ENCODE data around the gene FAM124A. TPM values are rescaled to one million over a fixed set of nuclear protein-coding genes. Genes with fewer than 3 reads are reported as not detected.

The FAM124A gene
- total RNA-seq, 3 donors from 2014 or later (not counting 1 experiment from before 2014, with no cell fraction given): not detected

DNA sequence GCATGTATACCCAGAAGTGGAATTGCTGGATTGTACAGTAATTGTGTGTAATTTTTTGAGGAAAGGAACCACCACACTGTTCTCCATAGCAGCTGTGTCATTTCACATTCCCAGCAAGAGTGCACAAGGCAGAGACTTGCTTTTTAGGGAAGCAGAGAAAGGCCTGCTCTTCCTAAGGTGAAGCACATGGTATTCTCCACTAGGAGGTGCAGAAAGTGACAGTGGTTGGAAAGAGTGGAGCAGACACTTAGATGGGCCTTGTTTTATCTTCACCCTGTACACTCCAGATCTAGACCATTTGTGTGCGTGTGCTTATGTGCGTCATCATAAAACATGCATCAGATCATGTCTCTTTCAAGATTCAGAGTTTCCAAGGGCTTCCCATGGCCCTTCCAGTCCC, 35.0 kb downstream of the FAM124A start:
- H3K27ac ChIP-seq (ENCODE audit: low read length): no peak overlapping the region
- no peaks in the 10 kb centered on the region for H3K9me3 ChIP-seq (ENCODE audit: control insufficient read depth, insufficient read depth, low read length)
- peaks cover 0 to 9% of the 10 kb centered on the region in 2 donors for H3K4me1 Mint-ChIP-seq
- ATAC-seq (no peak), DNase-seq (no peak)
- WGBS (ENCODE audit: insufficient coverage): 96% methylated on average over 2 of the region's 2 CpGs
- no peaks in the 10 kb centered on the region for H3K27me3 Mint-ChIP-seq (ENCODE audit: low read depth in 2 of 2)
- H3K36me3 Mint-ChIP-seq: no peaks in the 10 kb centered on the region
- no peak overlapping the region for H3K4me3 Mint-ChIP-seq
- TF ChIP-seq, protein P1, sequence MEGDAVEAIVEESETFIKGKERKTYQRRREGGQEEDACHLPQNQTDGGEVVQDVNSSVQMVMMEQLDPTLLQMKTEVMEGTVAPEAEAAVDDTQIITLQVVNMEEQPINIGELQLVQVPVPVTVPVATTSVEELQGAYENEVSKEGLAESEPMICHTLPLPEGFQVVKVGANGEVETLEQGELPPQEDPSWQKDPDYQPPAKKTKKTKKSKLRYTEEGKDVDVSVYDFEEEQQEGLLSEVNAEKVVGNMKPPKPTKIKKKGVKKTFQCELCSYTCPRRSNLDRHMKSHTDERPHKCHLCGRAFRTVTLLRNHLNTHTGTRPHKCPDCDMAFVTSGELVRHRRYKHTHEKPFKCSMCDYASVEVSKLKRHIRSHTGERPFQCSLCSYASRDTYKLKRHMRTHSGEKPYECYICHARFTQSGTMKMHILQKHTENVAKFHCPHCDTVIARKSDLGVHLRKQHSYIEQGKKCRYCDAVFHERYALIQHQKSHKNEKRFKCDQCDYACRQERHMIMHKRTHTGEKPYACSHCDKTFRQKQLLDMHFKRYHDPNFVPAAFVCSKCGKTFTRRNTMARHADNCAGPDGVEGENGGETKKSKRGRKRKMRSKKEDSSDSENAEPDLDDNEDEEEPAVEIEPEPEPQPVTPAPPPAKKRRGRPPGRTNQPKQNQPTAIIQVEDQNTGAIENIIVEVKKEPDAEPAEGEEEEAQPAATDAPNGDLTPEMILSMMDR (IDR thresholded peaks at IDR 0.05): no peak
- H3K4me1 ChIP-seq (ENCODE audit: control insufficient read depth, insufficient read depth, low read length): no peaks in the 10 kb centered on the region
- H3K4me3 ChIP-seq (ENCODE audit: low read length): no peak overlapping the region
- intact Hi-C loops (cut with micrococcal nuclease): no loop called here
- H3K27ac Mint-ChIP-seq: no peak overlapping the region
- no peaks in the 10 kb centered on the region for H3K27me3 ChIP-seq (ENCODE audit: control insufficient read depth, insufficient read depth, low read length)
- H3K9me3 Mint-ChIP-seq: no peaks in the 10 kb centered on the region
- no peaks in the 10 kb centered on the region for H3K36me3 ChIP-seq (ENCODE audit: control insufficient read depth, insufficient read depth, low read length)

DNA sequence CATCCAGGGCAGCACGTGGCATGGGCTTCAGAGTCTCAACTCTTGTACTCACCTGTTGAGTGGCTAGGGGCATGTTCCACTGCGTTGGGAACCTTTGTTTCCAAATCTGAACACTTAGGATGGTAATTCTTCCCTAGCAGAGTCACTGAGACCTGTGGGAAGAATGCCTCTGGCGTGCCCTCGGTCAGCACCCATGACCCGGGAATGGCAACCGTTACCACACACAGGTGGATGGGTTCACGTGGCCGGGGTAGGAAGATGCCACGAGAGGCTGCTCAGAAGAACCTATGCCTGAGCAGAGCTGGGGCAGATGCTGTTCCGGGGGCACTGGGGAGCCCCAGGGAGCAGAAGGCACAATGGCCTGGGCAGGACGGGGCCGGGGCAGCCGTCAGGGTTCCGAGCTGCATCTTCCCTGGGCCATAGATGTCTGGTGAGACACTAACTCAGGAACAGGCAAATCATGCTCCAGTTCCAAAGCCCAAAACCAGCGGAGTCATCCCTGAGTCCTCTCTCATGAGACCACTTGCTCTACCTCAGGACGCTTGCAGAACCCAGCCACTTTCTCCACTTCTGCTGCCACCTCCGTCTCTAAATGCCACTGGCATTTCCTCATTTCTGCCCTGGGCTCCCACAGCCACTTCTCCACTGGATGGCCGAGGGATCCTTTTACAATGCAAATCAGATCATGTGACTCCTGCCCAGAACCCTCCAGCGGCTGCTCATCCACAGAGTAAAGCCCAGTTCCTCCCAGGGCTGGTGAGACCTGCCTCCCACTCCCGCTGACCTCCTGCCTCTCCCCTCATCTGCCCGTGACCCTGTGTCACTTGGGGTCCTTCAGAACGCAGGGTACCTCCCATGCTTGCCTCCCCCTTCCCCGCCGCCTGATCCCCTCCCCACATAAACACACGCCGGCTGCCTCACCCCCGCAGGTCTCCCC, 36.7 kb downstream of the FAM124A start:
- no peak overlapping the region for H3K4me3 ChIP-seq (ENCODE audit: low read length)
- intact Hi-C loops (cut with micrococcal nuclease): no loop called here
- no peaks in the 10 kb centered on the region for H3K9me3 Mint-ChIP-seq
- H3K27ac Mint-ChIP-seq: no peak overlapping the region
- no peaks in the 10 kb centered on the region for H3K27me3 ChIP-seq (ENCODE audit: control insufficient read depth, insufficient read depth, low read length)
- H3K4me1 Mint-ChIP-seq: no peaks in the 10 kb centered on the region
- DNase-seq (no peak), ATAC-seq (no peak)
- no peaks in the 10 kb centered on the region for H3K9me3 ChIP-seq (ENCODE audit: control insufficient read depth, insufficient read depth, low read length)
- no peak overlapping the region for H3K4me3 Mint-ChIP-seq
- 89% methylated on average over 27 of the region's 27 CpGs for WGBS (ENCODE audit: insufficient coverage)
- H3K36me3 Mint-ChIP-seq: no peaks in the 10 kb centered on the region
- no peak overlapping the region for H3K27ac ChIP-seq (ENCODE audit: low read length)
- H3K27me3 Mint-ChIP-seq (ENCODE audit: low read depth in 2 of 2): no peaks in the 10 kb centered on the region
- H3K36me3 ChIP-seq (ENCODE audit: control insufficient read depth, insufficient read depth, low read length): no peaks in the 10 kb centered on the region
- no peaks in the 10 kb centered on the region for H3K4me1 ChIP-seq (ENCODE audit: control insufficient read depth, insufficient read depth, low read length)
- TF ChIP-seq, protein P1 (IDR thresholded peaks at IDR 0.05): no peak

DNA sequence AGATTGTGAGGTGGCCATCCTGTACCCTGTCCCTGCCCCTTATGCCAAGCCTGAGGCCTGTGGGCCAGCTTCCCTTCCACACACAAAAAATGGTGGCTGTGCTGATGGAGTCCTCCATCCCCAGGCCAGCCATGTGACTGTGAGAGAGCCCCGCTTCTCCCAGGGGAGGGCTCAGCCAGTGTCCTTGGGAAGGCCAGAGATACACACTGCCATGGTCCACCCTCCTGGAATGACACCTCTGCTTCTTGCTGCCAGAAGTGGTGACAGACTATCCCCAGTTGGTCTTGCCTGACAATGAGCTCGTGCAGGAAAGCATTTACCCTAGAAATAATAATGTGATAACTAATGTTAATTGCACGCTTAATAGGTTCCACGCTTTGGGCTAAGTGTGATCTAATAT, 38.0 kb downstream of the FAM124A start:
- Histone ChIP-seq H3K36me3 (ENCODE audit: control insufficient read depth, insufficient read depth, low read length) (no peaks in the 10 kb centered on the region), H3K4me3 (ENCODE audit: low read length) (no peak overlapping the region), H3K27me3 (ENCODE audit: control insufficient read depth, insufficient read depth, low read length) (no peaks in the 10 kb centered on the region), H3K4me1 (ENCODE audit: control insufficient read depth, insufficient read depth, low read length) (no peaks in the 10 kb centered on the region), H3K27ac (ENCODE audit: low read length) (no peak overlapping the region), H3K9me3 (ENCODE audit: control insufficient read depth, insufficient read depth, low read length) (no peaks in the 10 kb centered on the region)
- DNase-seq (no peak), ATAC-seq (no peak)
- no peaks in the 10 kb centered on the region for H3K4me1 Mint-ChIP-seq
- no peaks in the 10 kb centered on the region for H3K9me3 Mint-ChIP-seq
- WGBS (ENCODE audit: insufficient coverage): 90% methylated on average over 4 of the region's 4 CpGs
- no peaks in the 10 kb centered on the region for H3K27me3 Mint-ChIP-seq (ENCODE audit: low read depth in 2 of 2)
- no peak overlapping the region for H3K27ac Mint-ChIP-seq
- intact Hi-C loops (cut with micrococcal nuclease): no loop called here
- no peak overlapping the region for H3K4me3 Mint-ChIP-seq
- H3K36me3 Mint-ChIP-seq: no peaks in the 10 kb centered on the region
- TF ChIP-seq, protein P1 (IDR thresholded peaks at IDR 0.05): no peak

Measured in natural killer cell (primary cell).